Measurements from ENCODE around the gene CHGA.

CHGA gene

DNA sequence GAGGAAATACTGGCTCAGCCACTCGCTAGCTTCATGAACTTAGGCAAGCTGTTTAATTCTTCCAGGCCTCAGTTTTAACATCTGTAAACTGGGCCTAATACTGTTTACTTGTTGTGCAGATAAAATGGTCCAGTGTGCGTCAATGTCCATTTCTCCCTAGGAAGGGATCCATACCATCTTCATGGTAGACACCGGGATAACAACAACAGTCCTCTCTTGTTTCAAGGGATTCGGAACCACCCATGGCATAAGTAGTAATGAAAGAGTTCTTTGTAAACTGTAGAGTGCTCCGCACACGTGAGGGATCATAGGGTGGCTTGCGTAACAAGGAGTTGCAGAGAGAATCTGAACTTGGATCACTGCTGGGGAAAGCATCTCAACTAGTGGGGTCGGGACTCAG lies 17.3 kb upstream of the CHGA start:
- DNase-seq: no peak

DNA sequence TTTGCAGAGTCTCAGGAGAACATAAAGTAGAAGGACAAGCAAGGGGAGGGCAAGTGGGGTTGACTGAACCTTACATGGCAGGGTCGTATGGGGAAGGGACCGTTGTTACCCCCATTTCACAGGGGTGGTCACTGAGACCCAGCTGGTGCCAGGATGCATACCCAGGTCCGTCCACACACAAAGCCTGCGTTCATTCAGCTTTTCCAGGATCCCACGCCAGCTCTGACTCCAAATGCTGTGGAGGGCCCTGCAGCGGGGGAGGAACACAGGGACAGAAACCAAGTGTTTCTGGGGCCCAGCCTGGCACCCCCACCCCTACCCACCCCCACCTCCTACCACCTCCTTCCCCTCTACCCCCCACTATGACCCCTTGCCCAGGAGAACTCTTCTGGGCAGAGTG lies 16.5 kb upstream of the CHGA start:
- no peak for DNase-seq

DNA sequence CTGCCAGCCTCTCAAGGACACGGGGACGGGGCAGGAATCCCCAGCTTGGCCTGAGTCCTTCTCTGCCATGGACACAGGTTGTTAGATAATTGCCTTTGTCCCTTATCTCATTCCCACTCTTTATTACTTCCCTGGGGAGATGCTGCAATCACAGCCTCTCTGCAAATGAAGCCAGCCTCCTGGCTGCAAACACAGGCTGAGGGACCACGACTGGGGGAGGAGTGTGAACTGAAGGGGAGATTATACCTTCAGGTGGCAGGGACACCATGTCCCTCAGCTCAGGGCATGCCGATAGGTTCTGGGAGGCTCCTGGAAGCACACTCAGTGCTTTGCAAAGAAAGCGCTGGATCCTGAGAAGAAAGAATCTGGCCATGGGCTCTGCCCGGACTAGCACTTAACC lies 16.1 kb upstream of the CHGA start:
- no peak for DNase-seq

DNA sequence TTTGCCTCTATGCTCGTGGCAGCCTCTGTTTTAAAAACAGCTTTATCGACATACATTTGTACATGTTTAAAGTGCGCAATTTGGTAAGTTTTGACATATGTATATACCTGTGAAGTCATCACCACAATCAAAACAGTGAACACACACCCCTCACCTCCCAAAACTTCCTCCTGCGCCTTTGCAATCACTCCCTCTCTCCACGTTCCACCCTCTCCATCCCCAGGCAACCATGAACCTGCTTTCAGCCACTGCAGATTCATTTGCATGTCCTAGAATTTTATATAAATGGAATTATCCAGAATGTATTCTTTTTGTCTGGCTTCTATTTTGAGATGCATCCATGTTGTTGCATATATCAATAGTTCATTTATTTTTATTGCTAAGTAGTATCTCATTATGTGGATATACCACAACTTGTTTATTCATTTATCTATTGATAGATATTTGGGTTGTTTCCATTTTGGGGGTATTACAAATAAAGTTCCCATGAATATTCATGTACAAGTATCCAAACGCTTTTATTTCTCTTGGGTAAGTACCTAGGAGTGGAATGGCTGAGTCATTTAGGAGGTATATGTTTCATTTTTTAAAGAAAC lies 15.5 kb upstream of the CHGA start:
- no peak for DNase-seq

DNA sequence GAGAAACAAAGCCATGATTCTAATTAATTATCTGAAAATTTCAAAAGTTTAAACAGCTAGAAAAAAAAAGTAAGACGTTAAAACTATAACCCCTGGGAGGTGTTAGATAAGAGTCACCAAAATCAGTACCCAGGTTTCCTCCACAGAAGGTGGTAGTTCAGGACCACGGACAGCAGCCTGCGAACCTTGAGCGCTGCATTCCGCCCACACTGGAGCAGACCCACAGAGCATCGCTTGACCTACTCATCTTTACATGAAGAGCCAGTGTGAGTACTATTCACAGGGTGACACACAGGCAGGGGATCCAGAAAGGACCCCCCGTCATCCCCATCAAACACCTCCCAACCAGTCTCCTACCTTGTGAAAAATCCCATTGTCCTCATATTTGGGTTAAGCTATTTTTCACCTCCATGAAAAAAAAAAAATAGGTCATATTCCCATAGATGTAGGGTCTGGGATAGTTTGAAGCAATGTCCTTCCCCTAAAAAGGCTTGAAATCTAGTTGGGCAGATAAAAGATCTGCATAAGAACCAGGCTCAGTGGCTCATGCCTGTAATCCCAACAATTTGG lies 8.8 kb upstream of the CHGA start:
- peak; percentile 18 for DNase-seq

DNA sequence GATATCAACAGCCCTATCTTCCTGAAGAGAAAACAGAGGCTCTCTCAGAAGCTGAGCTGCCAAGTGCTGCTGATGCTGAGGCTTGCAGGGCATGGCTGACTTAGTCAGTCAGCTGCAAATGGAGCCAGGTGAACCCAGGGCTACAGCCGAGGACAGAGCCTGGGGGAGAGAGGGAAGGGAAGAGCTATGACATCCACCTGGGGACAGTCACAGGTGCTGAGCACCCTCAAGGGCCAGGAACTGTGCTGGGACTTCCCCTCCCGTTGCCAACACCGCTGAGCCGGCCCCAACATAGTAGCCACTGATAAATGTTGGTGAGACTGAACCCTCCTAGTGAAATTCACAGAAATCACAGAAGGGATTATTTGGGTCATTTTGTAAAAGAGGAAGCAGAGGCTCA lies 6.7 kb upstream of the CHGA start:
- DNase-seq: no peak

DNA sequence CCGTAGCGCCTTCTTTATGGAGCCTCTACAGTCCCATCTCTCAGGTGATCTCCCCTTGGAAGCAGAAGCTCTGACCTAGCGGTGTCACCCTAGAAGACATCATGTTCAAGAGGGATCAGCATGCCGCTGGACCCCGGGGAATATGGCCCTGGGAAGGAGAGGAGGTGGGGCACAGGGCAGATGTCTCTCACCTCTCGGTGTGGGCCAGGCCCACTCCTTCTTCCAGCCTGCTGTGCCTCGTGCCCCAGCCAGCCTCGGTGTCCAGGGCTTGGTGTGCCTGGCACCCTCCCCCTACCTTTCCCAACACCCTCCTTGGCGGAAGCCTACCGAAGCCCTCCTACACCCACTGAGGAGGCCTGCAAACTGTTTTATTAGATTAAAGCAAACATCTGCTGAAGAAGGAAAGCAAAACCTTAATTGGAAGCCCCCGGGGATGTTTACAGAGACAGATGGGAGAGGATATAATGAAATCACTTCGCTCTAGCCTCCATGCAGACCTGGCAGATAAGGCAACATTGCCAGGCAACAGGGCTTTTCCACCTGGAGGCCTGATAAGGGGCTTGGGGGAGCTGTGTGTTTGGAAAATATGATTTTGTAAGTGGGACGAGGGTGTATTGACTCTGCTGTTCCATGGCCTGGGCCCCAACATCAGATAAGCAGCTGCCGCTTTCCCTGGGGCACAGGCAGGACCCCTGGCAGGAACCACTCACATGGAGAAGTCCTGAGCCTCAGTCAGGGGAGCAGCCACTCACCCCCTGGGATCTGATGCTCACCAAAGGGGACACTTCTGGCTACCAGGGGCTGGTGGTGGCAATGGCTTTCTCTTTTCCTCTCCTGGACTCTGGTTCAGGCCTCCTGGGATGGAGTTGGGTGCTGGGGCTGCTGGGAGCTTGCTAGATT lies 5.7 kb upstream of the CHGA start:
- no peak for DNase-seq

DNA sequence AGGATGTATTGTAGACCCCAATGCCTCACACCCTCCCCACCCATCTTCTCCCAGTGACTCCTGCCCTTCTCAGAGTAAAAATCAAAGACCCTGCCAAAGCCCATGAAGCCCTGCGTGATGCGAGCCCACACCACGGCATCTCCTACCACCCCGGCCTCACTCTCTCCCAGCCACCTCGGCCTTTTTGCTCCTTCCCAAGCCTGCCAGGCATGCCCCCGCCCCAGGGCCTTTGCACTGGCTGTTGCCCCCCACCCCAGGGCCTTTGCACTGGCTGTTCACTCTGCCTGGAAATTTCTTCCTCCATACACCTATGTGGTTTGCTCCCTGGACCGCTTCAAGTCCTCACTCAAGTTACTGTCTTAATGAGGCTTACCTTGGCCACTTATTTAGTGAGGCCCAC lies 5.0 kb upstream of the CHGA start:
- DNase-seq: no peak

DNA sequence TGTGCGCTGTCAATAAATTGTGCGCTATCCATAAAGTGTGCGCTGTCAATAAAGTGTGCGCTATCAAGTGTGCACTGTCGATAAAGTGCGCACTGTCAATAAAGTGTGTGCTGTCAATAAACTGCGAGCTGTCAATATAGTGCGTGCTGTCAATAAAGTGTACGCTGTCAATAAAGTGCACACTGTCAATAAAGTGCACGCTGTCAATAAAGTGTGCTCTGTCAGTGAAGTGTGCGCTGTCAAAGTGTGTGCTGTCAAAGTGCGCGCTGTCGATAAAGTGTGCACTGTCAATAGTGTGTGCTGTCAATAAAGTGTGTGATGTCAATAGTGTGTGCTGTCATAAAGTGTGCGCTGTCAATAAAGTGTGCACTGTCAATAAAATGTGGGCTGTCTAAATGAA lies 2.9 kb upstream of the CHGA start:
- DNase-seq: no peak

DNA sequence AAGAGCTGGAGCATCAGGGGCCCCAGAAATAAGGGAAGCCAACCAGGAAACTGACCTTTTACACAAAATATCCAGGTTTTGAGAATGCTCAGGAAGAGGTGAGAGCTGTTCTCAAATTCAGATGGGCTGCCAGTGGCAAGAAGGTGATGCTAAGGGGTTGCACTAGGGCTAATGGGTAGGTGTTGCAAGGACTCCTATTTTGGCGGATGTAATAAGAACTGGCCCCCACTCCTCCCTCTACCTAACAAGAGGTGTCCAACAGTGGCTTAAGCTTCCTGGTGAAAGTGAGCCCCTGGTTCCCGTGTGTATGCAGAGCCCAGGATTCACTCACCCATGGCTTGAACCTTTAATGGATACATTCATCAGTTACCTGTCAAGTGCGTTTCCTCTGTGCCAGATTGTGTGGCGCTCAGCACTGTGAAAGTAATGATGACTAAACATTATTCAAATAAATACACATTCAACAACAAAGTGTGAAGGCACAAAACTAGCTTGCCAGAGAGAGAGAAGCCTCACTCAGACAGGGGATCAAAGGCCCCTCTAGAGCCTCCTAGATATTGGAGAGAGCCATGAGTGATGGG lies 705 bp upstream of the CHGA start:
- no peak for DNase-seq

DNA sequence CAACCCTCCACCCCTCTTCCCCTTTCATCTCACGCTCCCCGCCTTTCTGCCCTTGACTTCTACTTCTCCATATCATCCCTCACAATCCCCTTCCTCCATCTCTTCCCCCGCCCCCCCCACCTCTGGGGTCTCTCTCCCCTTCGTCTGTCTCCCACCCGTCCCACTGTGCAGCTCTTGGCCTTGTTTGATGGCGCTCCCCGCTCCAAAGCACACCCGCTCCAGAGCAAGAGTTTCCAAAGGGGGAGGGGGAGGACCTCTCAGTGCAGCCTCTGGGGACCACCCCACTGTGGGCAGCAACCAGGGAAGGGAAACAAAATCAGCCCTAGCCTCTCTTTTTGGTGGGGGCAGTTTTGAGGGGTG lies 774 bp downstream of the CHGA start:
- DNase-seq: no peak

DNA sequence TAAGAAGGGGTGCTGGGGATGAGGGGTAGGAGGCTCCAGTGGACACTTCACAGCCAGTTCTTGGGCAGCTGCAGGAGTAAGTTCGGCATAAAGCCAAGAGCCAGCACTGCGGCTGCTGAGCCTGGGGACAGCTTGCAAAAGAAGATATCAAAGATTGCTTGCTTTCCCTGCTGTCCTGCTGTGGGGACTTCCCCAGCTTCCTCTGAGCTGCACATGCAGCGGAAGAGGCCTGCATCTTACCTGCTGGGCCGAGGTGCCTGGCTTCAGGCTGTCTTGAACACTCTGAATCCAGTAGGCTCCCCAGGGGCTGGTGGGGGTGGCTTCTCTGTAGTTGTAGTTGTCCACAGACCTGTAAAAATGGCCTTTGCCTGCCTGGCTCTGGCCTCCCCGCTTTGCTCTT lies 1.3 kb downstream of the CHGA start:
- no peak for DNase-seq

DNA sequence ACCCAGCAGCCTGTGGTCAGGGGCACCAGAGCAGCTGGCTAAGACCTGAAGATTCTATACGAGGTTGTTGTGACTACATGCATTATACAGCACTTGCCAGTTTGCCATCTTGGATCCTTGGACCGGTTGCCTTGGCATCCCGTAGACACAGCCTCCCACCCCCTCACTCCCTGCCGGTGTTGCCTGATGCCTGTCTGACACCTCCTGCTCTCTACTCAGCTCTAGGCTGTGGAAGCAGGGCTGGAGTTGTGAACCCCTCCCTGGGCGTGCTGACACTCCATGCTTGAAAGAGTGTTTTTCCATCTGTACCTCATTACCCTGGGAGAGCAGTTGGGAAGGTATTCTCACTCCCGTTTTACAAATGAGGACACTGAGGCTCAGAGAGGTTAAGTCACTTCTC lies 2.5 kb downstream of the CHGA start:
- no peak for DNase-seq

DNA sequence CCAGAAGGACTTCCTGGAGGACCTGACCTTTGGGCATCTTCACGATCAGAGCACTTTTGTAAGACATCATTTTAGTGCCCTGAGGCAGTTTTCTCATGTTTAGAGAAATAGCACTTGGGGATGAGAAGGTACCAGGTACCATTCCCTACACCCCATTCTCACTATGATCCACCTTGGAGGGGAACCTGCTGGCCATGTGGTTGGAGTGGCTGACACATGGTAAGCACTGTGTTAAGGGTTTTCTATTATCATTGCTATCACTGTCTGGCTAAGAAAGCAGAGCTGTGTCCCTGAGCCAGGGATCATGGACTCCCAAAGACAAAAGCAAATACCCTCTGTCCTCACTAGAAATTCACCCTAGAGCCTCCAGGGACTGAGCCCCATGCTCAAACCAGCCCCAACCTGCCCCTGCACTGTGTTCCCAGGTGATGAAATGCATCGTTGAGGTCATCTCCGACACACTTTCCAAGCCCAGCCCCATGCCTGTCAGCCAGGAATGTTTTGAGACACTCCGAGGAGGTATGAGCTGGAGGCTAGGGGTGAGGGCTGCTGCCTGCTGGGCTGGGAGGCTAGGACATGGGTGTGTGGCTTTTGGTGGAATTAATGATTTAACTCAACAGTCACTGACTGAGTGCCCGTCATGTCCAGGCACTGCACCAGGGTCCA lies 3.4 kb downstream of the CHGA start:
- no peak for DNase-seq

DNA sequence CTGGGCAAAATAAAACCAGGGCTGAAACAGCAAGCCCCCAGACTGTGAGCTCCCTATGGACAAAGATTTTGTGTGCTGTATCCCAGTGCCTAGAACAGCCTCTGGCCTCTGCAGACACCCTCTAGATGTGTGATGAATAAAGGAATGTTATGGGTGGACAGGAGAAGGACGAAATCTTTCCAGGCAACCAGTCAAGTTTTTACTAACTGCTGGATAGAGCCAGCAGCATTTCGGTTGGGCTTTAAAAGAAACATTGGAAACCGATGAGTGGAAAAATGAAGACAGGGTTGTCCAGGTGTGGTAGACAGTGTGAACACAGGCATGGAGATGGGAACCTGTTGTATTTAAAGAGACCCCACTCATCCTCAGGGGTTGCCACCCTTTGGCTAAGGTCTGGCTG lies 4.0 kb downstream of the CHGA start:
- DNase-seq: no peak

DNA sequence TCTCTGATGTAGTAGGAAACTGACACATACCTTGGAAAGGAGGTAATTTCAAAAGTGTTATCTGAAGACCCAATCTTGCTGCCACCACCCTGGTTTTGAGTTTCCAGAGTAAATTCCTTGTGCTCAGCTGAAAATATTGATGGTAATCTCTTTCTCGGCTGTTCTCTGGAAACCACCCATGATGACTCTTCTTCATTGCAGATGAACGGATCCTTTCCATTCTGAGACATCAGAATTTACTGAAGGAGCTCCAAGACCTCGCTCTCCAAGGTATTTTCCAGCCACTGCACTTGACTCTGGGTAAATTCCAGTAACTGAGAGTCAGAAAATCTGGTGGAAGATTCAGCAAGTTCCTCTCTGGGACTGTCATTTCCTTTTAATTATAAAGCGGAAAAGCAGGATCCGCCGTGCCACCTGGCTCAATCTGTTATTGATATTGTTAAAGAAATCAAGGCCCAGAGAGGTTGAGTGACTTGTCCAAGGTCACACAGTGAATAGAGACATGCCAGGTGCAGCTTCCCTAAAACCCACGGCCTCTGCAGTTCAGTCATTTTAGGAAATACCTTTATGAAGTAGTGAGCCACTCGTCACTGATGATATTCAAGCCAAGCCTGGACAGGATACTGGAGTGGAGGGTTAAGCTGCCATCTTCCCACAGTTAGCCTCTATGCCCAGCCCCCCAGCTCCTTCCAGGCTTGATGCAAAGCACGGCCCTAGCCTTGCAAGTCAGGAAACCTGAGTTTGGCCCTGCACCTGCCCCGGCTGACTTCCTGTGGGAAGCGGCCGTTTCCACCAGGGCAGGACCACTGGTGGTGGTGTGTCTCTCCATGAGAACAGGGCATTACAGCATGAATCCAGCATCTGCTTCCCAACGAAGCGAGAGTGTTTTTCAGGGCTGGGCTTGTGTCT lies 4.7 kb downstream of the CHGA start:
- DNase-seq: no peak

DNA sequence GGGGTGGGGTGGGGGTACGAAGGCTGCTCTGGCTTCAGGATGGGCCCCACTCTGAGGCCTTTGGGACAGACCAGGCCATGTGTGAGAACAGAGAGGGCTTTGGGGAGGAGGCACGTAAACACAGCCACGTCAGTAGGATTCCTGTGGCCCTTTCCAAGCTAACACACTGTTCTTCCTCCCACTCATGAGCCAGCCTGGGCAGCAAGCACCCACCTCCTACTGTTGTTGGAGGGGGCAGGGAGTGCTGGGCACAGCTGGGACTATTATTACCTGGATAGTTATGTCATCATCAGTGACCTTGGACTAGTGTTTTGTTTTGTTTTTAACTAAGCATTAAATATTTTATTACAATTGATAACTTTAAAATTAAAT lies 5.3 kb downstream of the CHGA start:
- no peak for DNase-seq

DNA sequence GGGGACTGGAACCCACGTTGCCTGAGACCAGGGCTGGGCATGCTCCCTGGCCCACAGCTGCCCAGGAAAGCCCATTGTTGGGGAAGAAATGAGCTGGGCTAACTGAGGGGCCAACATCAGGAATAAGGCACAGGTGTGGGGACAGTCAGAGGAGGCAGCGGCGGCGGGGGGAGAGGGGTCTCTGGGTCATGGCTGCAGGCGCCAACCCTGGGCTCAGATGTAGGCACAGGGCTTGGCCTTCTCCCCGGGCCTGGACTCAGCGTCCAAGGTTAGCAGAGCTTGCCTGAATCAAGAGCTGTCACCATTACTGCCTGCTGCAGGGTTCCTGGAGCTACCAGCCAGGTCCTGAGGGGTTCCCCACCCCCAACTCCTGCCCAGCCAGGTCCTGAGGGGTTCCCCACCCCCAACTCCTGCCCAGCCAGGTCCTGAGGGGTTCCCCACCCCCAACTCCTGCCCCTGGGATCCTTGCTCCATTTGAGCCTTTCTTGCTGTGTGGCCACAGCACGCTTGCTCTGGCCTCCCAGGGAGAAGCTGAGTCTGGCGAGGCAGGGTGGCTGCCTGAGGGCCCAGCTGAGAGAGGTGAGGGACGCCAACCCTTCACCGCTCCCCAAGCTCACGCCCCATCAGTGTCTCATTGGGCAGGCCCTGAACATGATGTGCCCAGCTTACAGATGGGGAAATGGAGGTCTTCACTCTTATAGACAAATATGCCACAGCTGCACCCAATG lies 6.2 kb downstream of the CHGA start:
- no peak for DNase-seq

DNA sequence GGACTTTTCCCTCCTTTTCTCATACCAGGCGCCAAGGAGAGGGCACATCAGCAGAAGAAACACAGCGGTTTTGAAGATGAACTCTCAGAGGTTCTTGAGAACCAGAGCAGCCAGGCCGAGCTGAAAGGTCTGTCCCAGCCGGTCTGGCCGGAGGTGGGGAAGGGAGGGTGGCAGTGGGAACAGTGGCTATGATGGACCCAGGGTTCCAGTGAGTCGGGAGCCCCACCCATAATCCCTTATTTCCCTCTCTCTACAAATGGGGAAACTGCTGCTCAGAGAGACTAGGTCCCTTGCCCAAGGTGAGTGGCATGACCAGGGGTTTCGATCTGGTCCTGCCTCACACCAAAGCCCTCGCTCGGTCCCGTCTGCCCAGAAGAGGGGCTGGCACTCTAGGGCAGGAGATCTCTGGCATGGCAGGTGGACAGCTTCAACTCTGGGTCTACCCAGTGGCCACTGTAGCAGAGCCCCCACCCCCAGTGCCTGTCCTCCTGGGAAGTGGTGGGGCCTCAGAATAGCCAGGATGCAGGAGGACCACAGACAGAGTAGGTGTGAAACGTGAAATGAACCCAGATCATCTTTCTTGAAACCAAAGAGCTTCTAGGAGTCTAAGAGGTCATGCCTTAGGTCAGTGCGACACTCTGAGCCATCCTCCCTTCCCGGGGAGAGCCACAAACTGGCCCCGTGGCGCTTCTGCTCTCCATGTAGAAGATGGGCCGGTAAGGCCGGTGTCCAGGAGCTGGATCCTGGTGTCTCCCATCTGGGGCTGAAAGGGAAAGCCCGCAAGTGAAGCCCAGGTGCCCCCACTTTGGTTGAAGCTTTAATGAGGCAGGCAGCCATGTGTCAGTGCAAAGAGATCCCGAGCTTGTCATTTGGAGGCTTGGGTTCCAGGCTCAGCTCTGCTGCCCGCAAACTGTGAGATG lies 7.0 kb downstream of the CHGA start:
- no peak for DNase-seq

DNA sequence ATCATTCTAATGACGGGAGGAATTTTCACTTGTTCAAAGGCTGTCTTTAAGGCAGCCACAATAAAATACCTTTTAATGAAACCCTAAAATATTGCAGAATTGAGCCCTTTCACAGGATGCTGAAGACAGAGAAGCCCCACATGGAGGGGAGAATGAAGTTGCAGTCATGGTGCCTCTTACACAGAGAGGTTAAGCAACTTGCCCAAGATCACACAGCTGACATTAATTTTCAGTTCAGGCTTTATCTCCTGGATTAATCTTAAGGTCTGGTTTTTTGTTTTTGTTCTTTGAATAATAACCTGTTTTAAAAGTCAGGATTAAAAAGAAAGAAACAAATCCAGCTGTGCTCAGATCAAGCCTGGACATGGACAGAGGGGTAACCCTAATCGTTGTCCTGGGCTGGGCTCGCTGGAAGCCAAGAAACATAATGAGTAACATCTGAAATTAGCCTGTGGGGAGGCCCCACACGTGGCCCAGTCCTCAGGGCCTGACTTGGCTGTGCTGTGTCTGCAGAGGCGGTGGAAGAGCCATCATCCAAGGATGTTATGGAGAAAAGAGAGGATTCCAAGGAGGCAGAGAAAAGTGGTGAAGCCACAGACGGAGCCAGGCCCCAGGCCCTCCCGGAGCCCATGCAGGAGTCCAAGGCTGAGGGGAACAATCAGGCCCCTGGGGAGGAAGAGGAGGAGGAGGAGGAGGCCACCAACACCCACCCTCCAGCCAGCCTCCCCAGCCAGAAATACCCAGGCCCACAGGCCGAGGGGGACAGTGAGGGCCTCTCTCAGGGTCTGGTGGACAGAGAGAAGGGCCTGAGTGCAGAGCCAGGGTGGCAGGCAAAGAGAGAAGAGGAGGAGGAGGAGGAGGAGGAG lies 8.0 kb downstream of the CHGA start:
- DNase-seq: no peak
